ENCODE measurements around the gene FKBP15. TPM values are rescaled to one million over a fixed set of nuclear protein-coding genes. Genes with fewer than 3 reads are reported as not detected.

FKBP15 gene
- total RNA-seq, 1 donor from 2014 or later, result 27.6 TPM

DNA sequence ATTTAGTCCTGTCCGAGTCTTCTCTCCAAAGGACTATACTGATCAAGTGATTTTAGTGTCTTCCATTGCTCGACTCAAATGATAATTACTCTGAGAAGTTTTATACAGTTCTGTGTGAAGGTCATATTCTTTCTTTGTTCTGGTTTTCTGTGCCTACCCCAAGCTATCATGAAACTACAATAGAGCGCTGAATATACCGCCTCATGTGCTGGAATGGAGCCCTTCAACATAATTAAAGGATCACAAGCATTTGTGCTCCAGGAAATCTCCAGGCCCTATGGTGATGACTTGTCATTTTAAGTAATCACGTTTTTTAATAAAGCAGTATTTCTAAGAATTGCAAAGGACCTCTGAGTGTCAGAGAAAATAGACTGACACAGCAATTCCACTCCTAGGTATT lies 81.1 kb downstream of the FKBP15 start:
- no peak for DNase-seq (ENCODE audit: low spot score)
- Mint-ChIP-seq H3K4me1 (ENCODE audit: low read depth) (no peaks in the 10 kb centered on the region), H3K36me3 (ENCODE audit: low read depth) (peaks cover 3% of the 10 kb centered on the region), H3K9me3 (ENCODE audit: low read depth) (peaks cover 24% of the 10 kb centered on the region), H3K4me3 (ENCODE audit: unreplicated experiment) (no peak overlapping the region), H3K27ac (ENCODE audit: unreplicated experiment) (no peak overlapping the region), H3K27me3 (ENCODE audit: low read depth) (peaks cover 22% of the 10 kb centered on the region)
- TF ChIP-seq CTCF (IDR thresholded peaks at IDR 0.05), result no peak

- no peak for TF ChIP-seq CTCF (IDR thresholded peaks at IDR 0.05)
- Mint-ChIP-seq H3K27ac (ENCODE audit: unreplicated experiment) (no peak overlapping the region), H3K9me3 (ENCODE audit: low read depth) (peaks cover 21% of the 10 kb centered on the region), H3K4me3 (ENCODE audit: unreplicated experiment) (no peak overlapping the region), H3K36me3 (ENCODE audit: low read depth) (peaks cover 3% of the 10 kb centered on the region), H3K4me1 (ENCODE audit: low read depth) (no peaks in the 10 kb centered on the region), H3K27me3 (ENCODE audit: low read depth) (peaks cover 18% of the 10 kb centered on the region)
- no peak for DNase-seq (ENCODE audit: low spot score)
Observed at GRCh38 chr9:113139225-113139829, 81.8 kb downstream of the FKBP15 start.

DNA sequence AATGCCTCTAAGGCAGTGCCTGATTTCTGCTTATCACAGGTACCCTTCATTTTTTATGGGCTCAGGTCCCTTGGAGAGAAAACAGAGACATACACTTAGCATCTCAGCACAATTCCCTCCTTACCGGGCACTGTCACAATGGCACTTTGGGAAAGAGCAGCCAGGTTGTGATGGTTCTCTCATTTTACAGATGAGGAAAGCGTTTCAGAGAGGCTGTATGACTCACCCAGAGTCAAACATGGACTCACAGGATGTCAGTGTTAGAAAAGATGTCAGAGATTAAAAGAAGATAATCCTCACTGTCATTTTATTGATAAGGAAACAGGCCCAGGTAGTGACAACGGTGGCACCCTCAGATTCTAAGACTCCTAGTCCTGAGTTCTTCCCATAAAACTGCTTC lies 82.3 kb downstream of the FKBP15 start:
- Mint-ChIP-seq H3K36me3 (ENCODE audit: low read depth) (peaks cover 3% of the 10 kb centered on the region), H3K4me1 (ENCODE audit: low read depth) (no peaks in the 10 kb centered on the region), H3K27ac (ENCODE audit: unreplicated experiment) (no peak overlapping the region), H3K4me3 (ENCODE audit: unreplicated experiment) (no peak overlapping the region), H3K27me3 (ENCODE audit: low read depth) (peaks cover 18% of the 10 kb centered on the region), H3K9me3 (ENCODE audit: low read depth) (peaks cover 21% of the 10 kb centered on the region)
- no peak for DNase-seq (ENCODE audit: low spot score)
- no peak for TF ChIP-seq CTCF (IDR thresholded peaks at IDR 0.05)

- Mint-ChIP-seq H3K4me3 (ENCODE audit: unreplicated experiment) (no peak overlapping the region), H3K27ac (ENCODE audit: unreplicated experiment) (no peak overlapping the region), H3K27me3 (ENCODE audit: low read depth) (peaks cover 17% of the 10 kb centered on the region), H3K4me1 (ENCODE audit: low read depth) (no peaks in the 10 kb centered on the region), H3K9me3 (ENCODE audit: low read depth) (peaks cover 18% of the 10 kb centered on the region), H3K36me3 (ENCODE audit: low read depth) (peaks cover 3% of the 10 kb centered on the region)
- no peak for DNase-seq (ENCODE audit: low spot score)
- no peak for TF ChIP-seq CTCF (IDR thresholded peaks at IDR 0.05)
Observed at GRCh38 chr9:113137196-113138168, 83.6 kb downstream of the FKBP15 start.

DNA sequence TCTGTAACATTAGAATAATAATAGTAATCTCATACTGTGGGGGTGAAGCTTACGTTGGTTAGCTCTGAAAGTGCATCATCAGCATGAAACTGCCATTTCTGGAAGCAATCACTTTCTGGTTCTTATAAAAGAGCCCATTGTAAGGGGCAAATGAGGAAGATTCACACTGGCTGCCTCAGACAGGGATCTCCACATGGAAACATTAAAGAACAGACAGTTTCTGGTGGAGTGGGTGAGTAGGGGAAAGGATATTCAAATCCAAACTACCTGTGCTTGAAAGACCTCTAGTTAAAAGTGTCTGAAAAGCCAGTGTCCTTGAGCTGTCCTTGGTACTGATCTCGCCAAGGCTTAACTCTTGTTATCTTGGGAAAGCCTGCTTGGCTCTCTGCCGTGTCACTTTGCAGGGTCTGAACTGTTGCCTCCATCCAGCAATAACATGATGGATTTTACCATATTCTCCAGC lies 89.4 kb downstream of the FKBP15 start:
- no peaks in the 10 kb centered on the region for H3K9me3 Mint-ChIP-seq (ENCODE audit: low read depth)
- H3K4me3 Mint-ChIP-seq (ENCODE audit: unreplicated experiment), result no peak overlapping the region
- H3K27ac Mint-ChIP-seq (ENCODE audit: unreplicated experiment), result no peak overlapping the region
- no peaks in the 10 kb centered on the region for H3K36me3 Mint-ChIP-seq (ENCODE audit: low read depth)
- TF ChIP-seq CTCF (IDR thresholded peaks at IDR 0.05), result no peak
- peaks cover 12% of the 10 kb centered on the region for H3K27me3 Mint-ChIP-seq (ENCODE audit: low read depth)
- no peak for DNase-seq (ENCODE audit: low spot score)
- no peaks in the 10 kb centered on the region for H3K4me1 Mint-ChIP-seq (ENCODE audit: low read depth)
